Astrocyte of the spinal cord (primary cell): ENCODE data around the gene ARHGAP4.

ENCODE experiments used
- DNase-seq: peaks from one replicate; pipeline ENCODE4 v3.0.0; 2011; ENCODE audit warnings: low read depth, low spot score
- H3K4me3 ChIP-seq: 2 replicates; pipeline ENCODE4 v1.5.1; 2011; ENCODE audit warnings: low read depth, mild to moderate bottlenecking, low read length, moderate library complexity
- CTCF ChIP-seq: IDR thresholded peaks from 2 replicates; pipeline ENCODE4 v1.5.1; 2012; ENCODE audit warnings: low read depth, mild to moderate bottlenecking, low read length, inconsistent platforms
- in situ Hi-C: cut with HindIII; loops from 2 replicates; pipeline ENCODE4 v1.10.0; 2017; ENCODE audit warnings: low sequenced_read_pairs

The ARHGAP4 gene

DNA sequence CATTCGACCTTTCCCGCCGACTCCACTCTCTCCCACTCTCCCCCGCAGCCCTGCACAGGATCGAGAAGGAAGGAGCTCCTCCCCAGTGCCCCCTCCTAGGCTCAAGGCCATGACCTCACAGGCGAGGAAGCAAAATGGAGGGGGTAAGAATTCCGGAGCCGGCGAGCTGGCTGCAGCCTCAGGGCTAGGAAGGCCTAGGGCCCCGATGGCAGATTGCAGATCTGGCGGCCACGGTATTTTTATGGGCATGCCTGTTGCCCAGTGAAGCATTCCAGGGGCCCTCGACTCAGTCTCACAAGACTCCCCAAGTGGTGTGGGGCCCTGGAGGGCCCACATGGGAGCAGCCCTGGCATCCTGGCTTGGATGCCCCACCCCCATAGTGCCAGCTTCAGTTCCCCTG is 39.1 kb downstream of the ARHGAP4 start:
- TF ChIP-seq CTCF: no peak
- no peak overlapping the region for H3K4me3 ChIP-seq
- DNase-seq: no peak
- in situ Hi-C loops: no loop called here

DNA sequence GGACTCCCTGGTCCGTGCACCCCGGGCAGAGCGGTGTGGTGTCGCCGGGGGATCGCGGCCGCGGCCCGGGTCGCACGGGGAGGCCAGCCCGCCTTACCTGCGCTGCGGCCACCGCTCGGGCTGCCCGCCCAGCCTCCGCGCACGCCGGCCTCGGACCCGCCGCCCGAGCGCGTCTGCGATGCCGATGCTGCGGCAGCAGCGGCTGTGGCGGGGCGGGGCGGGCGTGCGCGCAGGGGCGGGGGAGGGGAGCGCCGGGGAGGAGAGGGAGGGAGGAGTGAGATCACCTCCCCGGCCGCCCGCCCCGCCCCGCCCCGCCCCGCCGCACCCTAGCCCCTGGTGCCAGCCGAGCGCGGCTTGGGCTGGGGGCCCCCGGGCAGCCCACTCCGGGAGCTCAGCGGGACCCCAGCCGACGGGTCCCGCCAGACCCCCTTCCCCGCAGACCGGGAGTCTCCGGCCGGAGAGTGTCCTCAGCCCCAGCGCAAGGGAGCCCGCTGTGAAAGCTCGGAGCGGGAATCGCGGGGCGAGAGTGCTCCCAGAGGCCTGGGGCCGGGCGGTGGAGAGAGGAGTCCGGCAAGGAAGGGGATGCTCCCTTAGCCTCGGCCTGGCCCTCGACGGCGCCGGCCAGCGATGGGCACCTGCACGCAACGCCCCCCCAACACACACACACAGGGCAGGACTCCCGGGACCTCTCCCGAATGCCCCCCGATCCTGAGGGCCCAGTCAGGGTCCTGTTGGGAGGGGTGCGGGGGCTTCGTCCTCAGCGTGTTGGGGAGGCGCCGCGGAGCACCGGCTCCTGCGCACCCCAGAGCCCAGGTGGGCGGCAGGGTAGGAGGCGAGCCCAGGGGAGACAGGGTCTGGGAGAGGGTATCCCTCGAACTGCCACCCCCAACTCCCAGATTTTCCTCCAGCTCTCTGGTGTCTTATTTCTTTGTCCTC is 39.8 kb downstream of the ARHGAP4 start, which contains the start of gene L1CAM:
L1CAM (minus strand) TSS at position 206 of the 936 bp plus-strand sequence. CDS start 10,337 bp downstream, outside the sequence.
- no peak within 1 kb of the TSS for H3K4me3 ChIP-seq
- in situ Hi-C loops: no loop called here
- TF ChIP-seq CTCF: no peak
- no peak for DNase-seq

DNA sequence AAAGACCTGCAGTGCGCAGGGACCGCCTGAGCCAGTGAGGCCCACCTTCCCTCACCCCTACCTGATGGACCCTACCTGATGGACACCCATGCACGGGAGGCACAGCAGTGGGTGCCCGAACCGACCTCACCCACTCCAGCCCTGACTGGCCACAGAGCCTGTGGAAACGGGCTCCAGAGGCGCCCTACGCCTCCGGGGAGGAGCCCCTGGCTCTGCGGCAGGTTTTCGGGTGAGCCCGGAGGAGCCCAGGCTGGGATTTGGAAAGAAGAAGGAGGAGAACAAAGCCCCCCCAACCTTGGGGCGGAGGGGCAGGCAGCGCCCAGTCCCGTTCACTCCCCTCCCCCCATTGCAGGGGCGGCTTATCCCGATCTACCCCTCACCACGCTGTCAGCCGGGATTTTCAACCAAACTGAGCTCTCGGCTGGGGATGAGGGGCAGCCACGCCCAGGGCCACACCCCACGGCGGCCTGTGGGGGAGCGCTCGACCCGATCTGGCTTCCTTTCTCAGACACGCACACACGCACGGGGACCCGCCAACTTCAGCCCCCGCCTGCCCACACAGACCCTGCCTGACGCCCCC is 40.8 kb downstream of the ARHGAP4 start:
- no peak for DNase-seq
- no peak for TF ChIP-seq CTCF
- in situ Hi-C loops: no loop called here
- no peak overlapping the region for H3K4me3 ChIP-seq

DNA sequence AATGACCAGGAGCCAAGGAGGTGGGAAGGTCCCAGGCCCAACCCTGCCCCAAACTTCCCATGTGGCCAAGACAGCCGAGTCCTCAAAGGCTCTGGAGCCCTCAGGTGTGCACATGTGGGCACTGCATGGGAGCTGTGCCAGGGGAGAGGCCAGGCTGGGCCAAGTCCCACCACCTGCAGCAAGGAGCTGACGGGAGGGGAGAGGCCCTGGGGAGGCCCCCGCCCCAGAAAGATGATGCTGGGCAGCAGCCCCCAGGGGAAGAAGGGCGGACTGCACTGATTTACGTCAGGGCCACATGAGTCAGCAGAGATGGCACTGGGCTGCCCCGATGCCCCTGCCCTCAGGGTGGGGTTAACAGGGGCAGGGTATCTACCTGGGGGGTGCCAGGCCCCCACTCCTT is 41.5 kb downstream of the ARHGAP4 start:
- TF ChIP-seq CTCF: no peak
- DNase-seq: no peak
- H3K4me3 ChIP-seq: no peak overlapping the region
- in situ Hi-C loops: no loop called here

DNA sequence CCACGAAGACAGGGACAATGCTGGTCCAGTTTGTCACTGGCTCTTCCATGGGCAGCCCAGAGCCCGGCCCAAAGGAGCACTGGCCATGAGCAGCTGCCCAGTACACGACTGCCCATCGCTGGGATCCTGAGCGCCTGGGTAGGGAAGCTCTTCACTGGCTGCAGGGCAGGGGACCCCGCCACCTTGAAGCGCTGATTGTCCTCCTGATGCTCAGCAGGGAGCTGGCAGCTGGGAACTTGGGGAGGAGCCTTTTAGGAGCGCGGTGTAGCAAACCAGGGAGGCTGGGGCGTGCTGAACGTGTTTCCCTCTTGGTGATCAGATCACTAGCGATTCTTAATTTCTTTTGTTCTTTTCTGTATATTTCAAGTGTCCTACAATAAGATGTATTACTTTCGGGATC is 41.9 kb downstream of the ARHGAP4 start:
- TF ChIP-seq CTCF: no peak
- in situ Hi-C loops: no loop called here
- no peak overlapping the region for H3K4me3 ChIP-seq
- DNase-seq: no peak

GRCh38 chrX:153883163-153883843 is 42.8 kb downstream of the ARHGAP4 start:
- in situ Hi-C loops: no loop called here
- no peak overlapping the region for H3K4me3 ChIP-seq
- no peak for DNase-seq
- no peak for TF ChIP-seq CTCF
